Small intestine (tissue), 7 donors: Measurements from ENCODE around the gene RALY. TPM values are rescaled to one million over a fixed set of nuclear protein-coding genes. Genes with fewer than 3 reads are reported as not detected.

ENCODE experiments used
- DNase-seq, 2 donors: peaks; one replicate each; pipeline versions ENCODE4 v3.0.0 to v3.0.0-alpha.2; 2013
- FAIRE-seq: peaks from 2 replicates; lab custom pipeline; 2012; peaks lifted over from hg19 to GRCh38; lab: Jason Lieb, UNC
- H3K27ac ChIP-seq, 3 donors: one replicate each; pipeline ENCODE4 v1.5.1; 2013; ENCODE audit warnings: low read length in 2 of 3, mild to moderate bottlenecking in 2 of 3, control low read depth in 1 of 3, inconsistent platforms in 1 of 3, low read depth in 1 of 3, moderate library complexity in 1 of 3
- H3K27me3 ChIP-seq, 3 donors: one replicate each; pipeline ENCODE4 v1.6.1; 2013; ENCODE audit warnings: low read length in 3 of 3, inconsistent platforms in 1 of 3; ENCODE audit not compliant: control insufficient read depth in 3 of 3, insufficient read depth in 3 of 3
- H3K36me3 ChIP-seq, 3 donors: one replicate each; pipeline ENCODE4 v1.6.1; 2013; ENCODE audit warnings: low read length in 3 of 3, inconsistent platforms in 1 of 3, low read depth in 1 of 3, mild to moderate bottlenecking in 1 of 3, moderate library complexity in 1 of 3; ENCODE audit not compliant: control insufficient read depth in 3 of 3, insufficient read depth in 2 of 3
- H3K4me1 ChIP-seq, 3 donors: one replicate each; pipeline ENCODE4 v1.6.1; 2013; ENCODE audit warnings: low read length in 2 of 3, inconsistent platforms in 1 of 3, low read depth in 1 of 3, mild to moderate bottlenecking in 1 of 3, moderate library complexity in 1 of 3; ENCODE audit not compliant: control insufficient read depth in 3 of 3, insufficient read depth in 2 of 3
- H3K4me3 ChIP-seq, 3 donors: one replicate each; pipeline ENCODE4 v1.5.1; 2013; ENCODE audit warnings: low read length in 3 of 3, control low read depth in 1 of 3, inconsistent platforms in 1 of 3, low read depth in 1 of 3, mild to moderate bottlenecking in 1 of 3, moderate library complexity in 1 of 3
- H3K9me3 ChIP-seq, 2 donors: one replicate each; pipeline ENCODE4 v1.6.1; 2013; ENCODE audit warnings: low read depth in 1 of 2, low read length in 1 of 2; ENCODE audit not compliant: control insufficient read depth in 2 of 2, insufficient read depth in 1 of 2
- WGBS, 3 donors: extraction: QIAGEN DNeasy Blood & Tissue Kit; methylation state at CpG; one replicate each; pipeline ENCODE4 v1.1.7; 2013; 5-methylcytosine and 5-hydroxymethylcytosine counted together
- polyA plus RNA-seq, 4 donors: library from polyadenylated mRNA; stranded (reverse) in 3 of 4; unstranded in 1 of 4; fragments of 200-250 nt in 3 of 4; fragments of 120-200 nt in 1 of 4; gene quantifications; one replicate each; pipeline versions ENCODE4 v1.2.1 to v1.2.3, GENCODE V29; 2013
- donor health status: healthy with polysubstance abuse.
- donor health status: control.
- donor health status: control.
- donor health status: Bipolar disorder and iron deficiency.
- donor health status: healthy.

RALY gene
- polyA plus RNA-seq, 4 donors: 108 to 166 (median 145) TPM

- Histone ChIP-seq H3K27me3 (no peaks in the 10 kb centered on the region), H3K9me3 (peaks cover 0 to 6% of the 10 kb centered on the region in 2 donors), H3K36me3 (no peaks in the 10 kb centered on the region), H3K27ac (no peak overlapping the region), H3K4me1 (no peaks in the 10 kb centered on the region), H3K4me3 (no peak overlapping the region)
- no peak for DNase-seq
- no peak for FAIRE-seq
- 34 to 71% (median 46%) methylated on average over 7 of the region's 7 CpGs for WGBS, 3 donors
Measured at GRCh38 chr20:33981347-33981746, 12.4 kb upstream of the RALY start.

- WGBS, 3 donors: 46 to 76% (median 60%) methylated on average over 3 of the region's 3 CpGs
- Histone ChIP-seq H3K9me3 (peaks cover 0 to 6% of the 10 kb centered on the region in 2 donors), H3K4me1 (no peaks in the 10 kb centered on the region), H3K4me3 (no peak overlapping the region), H3K36me3 (no peaks in the 10 kb centered on the region), H3K27ac (no peak overlapping the region), H3K27me3 (no peaks in the 10 kb centered on the region)
- no peak for FAIRE-seq
- peak in 1 of 2 donors; percentile 20 for DNase-seq
Measured at GRCh38 chr20:33981964-33982363, 11.7 kb upstream of the RALY start.

GRCh38 chr20:33983371-33983770 lies 10.3 kb upstream of the RALY start:
- Histone ChIP-seq H3K27ac (no peak overlapping the region), H3K27me3 (no peaks in the 10 kb centered on the region), H3K4me1 (no peaks in the 10 kb centered on the region), H3K4me3 (no peak overlapping the region), H3K9me3 (no peaks in the 10 kb centered on the region), H3K36me3 (no peaks in the 10 kb centered on the region)
- DNase-seq (no peak), FAIRE-seq (no peak)
- WGBS, 3 donors: 88 to 92% (median 88%) methylated on average over 5 of the region's 5 CpGs

- FAIRE-seq (no peak), DNase-seq (no peak)
- Histone ChIP-seq H3K27ac (no peak overlapping the region), H3K36me3 (no peaks in the 10 kb centered on the region), H3K4me3 (no peak overlapping the region), H3K27me3 (no peaks in the 10 kb centered on the region), H3K9me3 (no peaks in the 10 kb centered on the region), H3K4me1 (no peaks in the 10 kb centered on the region)
- 76 to 93% (median 78%) methylated on average over 7 of the region's 7 CpGs for WGBS, 3 donors
Measured at GRCh38 chr20:33984182-33984719, 9.5 kb upstream of the RALY start.

- no peaks in the 10 kb centered on the region for H3K27me3 ChIP-seq
- no peaks in the 10 kb centered on the region for H3K9me3 ChIP-seq
- DNase-seq (no peak), FAIRE-seq (no peak)
- no peak overlapping the region for H3K27ac ChIP-seq
- 93 to 97% (median 95%) methylated on average over 2 of the region's 2 CpGs for WGBS, 3 donors
- no peaks in the 10 kb centered on the region for H3K4me1 ChIP-seq
- H3K4me3 ChIP-seq: no peak overlapping the region
- no peaks in the 10 kb centered on the region for H3K36me3 ChIP-seq
Measured at GRCh38 chr20:33985280-33985679, 8.4 kb upstream of the RALY start.

GRCh38 chr20:33985830-33986229 lies 7.9 kb upstream of the RALY start:
- Histone ChIP-seq H3K27ac (no peak overlapping the region), H3K4me3 (no peak overlapping the region), H3K4me1 (no peaks in the 10 kb centered on the region), H3K36me3 (no peaks in the 10 kb centered on the region), H3K9me3 (no peaks in the 10 kb centered on the region), H3K27me3 (no peaks in the 10 kb centered on the region)
- no peak for FAIRE-seq
- 76 to 93% (median 93%) methylated on average over 2 of the region's 2 CpGs for WGBS, 3 donors
- no peak for DNase-seq

- DNase-seq: no peak
- FAIRE-seq: no peak
- H3K4me1 ChIP-seq: peaks cover under 1 to 6% (median 2%) of the 10 kb centered on the region in 3 donors
- no peaks in the 10 kb centered on the region for H3K27me3 ChIP-seq
- no peak overlapping the region for H3K27ac ChIP-seq
- H3K36me3 ChIP-seq: no peaks in the 10 kb centered on the region
- 87 to 93% (median 89%) methylated on average over 5 of the region's 5 CpGs for WGBS, 3 donors
- H3K4me3 ChIP-seq: no peak overlapping the region
- no peaks in the 10 kb centered on the region for H3K9me3 ChIP-seq
Measured at GRCh38 chr20:33986560-33987216, 7.0 kb upstream of the RALY start.

GRCh38 chr20:33990075-33990474 lies 3.6 kb upstream of the RALY start:
- H3K9me3 ChIP-seq: no peaks in the 10 kb centered on the region
- no peak overlapping the region for H3K27ac ChIP-seq
- WGBS, 3 donors: 86 to 92% (median 91%) methylated on average over 4 of the region's 4 CpGs
- H3K27me3 ChIP-seq: no peaks in the 10 kb centered on the region
- DNase-seq: no peak
- no peak for FAIRE-seq
- H3K4me1 ChIP-seq: peaks cover 4 to 12% (median 4%) of the 10 kb centered on the region in 3 donors
- no peak overlapping the region for H3K4me3 ChIP-seq
- no peaks in the 10 kb centered on the region for H3K36me3 ChIP-seq
